Measurements from ENCODE around the gene FECH.

The FECH gene

GRCh38 chr18:57581301-57581934 lies 5.1 kb downstream of the FECH start:
- DNase-seq (ENCODE audit: low read depth), result no peak

GRCh38 chr18:57579934-57580333 lies 6.6 kb downstream of the FECH start:
- no peak for DNase-seq (ENCODE audit: low read depth)

DNA sequence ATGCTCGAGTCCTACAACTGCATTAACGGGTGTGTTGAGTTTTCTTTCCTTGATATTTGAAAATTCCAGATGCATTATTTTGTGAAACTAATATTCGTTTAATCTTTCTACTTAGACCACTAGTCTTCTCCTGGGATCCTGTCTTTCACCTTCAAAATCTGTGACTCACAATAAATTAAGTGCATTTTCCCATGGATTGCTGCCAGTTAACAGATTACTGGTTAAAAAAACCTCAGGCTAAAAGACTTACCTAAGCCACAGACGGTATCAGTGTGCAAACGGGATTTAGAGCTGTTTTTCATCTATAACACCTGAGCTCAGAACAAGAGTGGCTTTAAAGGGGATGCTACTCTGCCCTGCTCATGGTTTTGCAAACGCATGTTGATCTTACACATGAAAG lies 10.2 kb downstream of the FECH start:
- DNase-seq (ENCODE audit: low read depth), result no peak

DNA sequence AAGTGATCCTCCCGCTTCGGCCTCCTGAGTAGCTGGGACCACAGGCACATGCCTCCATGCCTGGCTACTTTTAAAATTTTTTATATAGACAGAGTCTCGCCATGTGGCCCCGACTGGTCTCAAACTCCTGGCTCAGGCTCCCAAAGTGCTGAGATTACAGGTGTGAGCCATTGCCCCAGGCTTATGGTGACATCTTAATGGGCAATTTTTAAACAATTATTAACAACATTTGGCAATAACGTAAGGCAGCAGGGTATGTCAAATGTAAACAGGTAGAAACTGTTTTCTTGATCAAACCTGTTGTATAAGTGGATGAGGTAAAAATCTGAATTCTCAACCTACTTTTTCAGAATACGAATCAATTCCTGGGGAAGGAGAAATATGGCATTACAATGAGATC lies 11.0 kb downstream of the FECH start:
- DNase-seq (ENCODE audit: low read depth), result no peak

- no peak for DNase-seq (ENCODE audit: low read depth)
These were observed 11.6 kb downstream of the FECH start for GRCh38 chr18:57574866-57575265.

- no peak for DNase-seq (ENCODE audit: low read depth)
These were observed 16.3 kb downstream of the FECH start for GRCh38 chr18:57570162-57570561.

DNA sequence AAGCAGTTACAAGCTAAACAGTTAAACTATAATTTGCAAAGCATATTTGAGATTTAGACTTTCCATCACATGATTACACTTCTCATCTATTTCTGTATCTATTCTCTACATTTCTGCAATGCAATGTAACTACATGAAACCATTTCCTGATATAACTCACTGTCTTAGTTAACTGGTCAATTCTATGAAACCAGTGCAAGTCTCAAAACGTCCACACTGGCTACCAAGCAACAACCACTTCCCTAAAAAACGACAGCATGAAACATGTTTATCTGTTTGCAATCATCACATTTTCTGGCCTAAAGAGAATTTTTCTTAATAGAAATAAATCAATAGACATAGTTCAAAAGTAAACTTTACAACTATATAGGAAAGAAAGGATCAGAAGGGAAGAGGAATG lies 17.4 kb downstream of the FECH start:
- DNase-seq (ENCODE audit: low read depth), result no peak

- DNase-seq (ENCODE audit: low read depth), result no peak
These were observed 24.6 kb downstream of the FECH start for GRCh38 chr18:57561728-57562423.

GRCh38 chr18:57561261-57561660 lies 25.2 kb downstream of the FECH start:
- no peak for DNase-seq (ENCODE audit: low read depth)

DNA sequence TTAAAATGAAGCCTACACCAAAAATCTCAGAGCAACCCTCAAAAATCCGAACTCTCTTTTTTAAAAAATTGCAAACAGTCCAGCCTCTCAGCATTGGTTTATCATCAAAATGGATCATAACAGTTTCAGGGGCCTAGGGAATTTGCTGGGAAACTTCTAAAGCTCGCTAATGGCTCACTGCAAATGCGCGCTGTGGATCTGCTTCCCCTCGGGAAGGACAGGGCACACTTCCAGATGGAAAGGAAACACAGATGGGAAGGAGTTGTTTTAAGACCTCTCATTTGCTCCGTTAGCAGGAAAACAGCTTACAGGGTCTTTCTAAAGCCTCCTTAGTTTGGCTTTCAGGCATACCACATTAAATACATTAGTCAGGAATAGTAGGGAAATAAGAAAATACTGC lies 27.2 kb downstream of the FECH start:
- no peak for DNase-seq (ENCODE audit: low read depth)

DNA sequence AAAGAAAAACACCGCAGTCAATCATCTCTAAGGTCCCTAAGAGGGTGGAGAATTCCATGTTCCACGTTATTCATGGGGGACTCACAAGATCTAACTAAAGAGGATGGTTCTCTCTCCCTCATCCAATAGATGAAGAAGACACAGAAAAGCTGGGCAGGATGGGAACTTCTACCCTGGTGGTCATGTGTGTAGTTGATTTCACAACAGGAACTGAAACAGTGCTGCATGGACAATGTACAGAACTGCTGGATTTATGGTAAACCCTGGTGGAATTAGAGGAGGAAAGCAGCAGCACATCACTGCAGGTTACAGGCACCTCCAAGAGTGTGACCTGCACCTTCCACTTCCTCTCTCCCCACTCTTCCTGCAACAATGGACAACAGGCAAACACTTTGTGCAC lies 31.4 kb downstream of the FECH start:
- DNase-seq (ENCODE audit: low read depth), result no peak

DNA sequence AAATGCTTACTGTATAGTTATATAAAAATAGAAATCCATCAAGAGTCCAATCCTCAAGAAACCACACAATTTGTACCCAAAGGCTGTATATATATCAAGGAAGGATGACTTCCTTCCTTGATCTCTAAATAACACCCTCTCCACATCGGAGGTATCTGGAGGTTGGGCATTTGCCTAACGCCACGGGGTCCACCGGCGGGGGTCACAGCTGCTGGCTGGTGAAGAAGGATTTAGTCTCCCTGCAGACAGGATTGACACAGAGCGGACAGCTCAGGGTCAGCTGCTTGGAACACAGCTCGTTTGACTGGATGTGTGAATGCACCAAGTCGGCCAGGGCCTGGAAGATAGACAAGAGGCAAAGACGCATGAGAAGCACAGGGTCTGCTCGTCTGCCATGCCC lies 36.0 kb downstream of the FECH start:
- DNase-seq (ENCODE audit: low read depth), result no peak

- DNase-seq (ENCODE audit: low read depth), result no peak
These were observed 39.2 kb downstream of the FECH start for GRCh38 chr18:57547260-57547659.

- DNase-seq (ENCODE audit: low read depth), result no peak
These were observed 41.4 kb downstream of the FECH start for GRCh38 chr18:57544936-57545660.

DNA sequence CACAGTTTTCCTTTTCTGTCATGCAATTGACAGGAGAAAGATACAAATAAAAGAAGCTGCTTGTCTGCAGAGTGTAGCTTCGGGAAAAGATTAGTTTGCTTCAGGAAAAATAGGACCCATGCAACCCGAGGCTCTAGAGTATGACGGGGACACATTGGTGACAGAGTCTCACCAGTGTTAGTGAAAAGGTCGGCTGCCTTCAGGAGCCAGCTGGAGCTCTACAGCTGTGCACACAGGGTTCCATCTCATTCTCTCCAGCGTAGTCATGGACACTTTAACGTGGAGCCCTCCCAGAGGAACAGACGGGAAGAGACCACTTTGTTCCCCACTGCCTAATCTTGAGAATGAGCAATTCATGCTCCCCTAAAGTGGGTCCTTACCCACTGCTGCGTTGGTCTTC lies 42.9 kb downstream of the FECH start:
- DNase-seq (ENCODE audit: low read depth), result no peak

DNA sequence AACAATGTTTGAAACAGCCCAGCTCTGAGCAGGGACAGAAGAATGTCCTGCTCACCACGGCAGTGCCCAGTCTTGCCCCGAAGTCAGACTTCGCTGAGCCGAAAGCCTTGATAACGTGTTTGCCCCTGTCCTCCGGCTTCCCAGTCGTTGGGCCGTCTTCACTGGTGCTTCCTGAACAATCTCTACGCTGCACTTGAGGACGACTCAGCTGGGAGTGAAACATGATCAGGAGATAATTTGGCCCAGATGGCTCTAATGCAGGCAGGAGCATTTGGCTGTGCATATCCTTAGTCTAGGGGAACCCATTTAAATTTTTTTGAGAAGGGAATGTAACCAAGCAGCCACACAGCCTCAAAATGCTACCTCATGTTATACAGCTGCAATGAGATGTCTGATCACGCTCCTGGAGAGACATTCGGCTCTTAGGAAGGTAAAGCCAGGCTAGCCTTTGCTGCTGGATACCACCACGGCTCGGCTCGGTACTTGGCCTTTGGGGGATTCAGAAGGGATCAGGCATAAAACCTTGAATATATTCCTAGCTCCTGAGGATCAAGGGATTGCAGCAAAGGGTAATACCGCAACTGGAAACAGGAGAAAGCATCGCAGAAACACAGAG lies 43.6 kb downstream of the FECH start:
- no peak for DNase-seq (ENCODE audit: low read depth)

GRCh38 chr18:57542126-57542525 lies 44.4 kb downstream of the FECH start:
- DNase-seq (ENCODE audit: low read depth), result no peak

DNA sequence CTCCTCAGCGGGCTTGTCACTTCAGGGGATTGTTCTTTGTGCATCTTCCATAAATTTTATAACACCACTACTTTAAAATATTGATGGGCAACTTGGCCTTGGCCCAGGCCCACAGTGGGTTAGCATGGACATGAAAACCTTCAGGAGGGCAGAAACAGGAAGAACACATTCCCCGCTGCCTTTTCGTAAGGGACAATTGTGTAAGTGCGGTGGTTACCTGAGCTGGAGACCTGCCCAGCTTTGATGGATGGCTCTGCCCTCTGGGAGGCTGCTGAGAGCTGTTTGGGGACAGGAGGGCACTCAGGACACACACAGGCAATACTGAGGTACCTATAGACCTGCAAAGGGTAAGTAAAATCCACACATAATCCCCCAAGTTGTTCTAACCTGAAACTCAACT lies 46.8 kb downstream of the FECH start:
- DNase-seq (ENCODE audit: low read depth), result no peak

- DNase-seq (ENCODE audit: low read depth), result no peak
These were observed 47.9 kb downstream of the FECH start for GRCh38 chr18:57538614-57539013.

DNA sequence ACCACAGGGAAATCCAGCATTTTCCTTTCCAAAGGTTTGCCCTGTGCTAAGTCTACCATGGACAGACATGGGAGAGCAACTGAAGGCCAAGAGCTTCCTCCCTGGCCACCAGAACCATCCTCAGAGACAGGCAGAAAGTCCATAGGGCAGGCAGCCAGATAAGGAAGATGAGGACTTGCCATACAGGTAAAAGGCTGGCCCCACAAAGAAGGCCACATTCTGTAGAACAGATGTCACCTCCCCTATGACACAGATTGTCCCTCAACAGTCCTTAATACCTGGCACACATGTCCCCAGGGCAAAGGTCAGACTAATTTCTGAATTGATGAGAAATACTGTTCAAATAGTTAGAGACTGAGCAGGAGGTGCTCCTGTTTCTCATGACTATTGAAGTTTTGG lies 52.0 kb downstream of the FECH start:
- DNase-seq (ENCODE audit: low read depth), result no peak

GRCh38 chr18:57533868-57534510 lies 52.5 kb downstream of the FECH start:
- DNase-seq (ENCODE audit: low read depth), result no peak
